ENCODE data around the gene FGF5.
"Not testable (repeated sequence)": the region's sequence is repeated elsewhere in the genome, so short reads cannot be mapped to it uniquely, and the experiment has no call there.

The FGF5 gene

GRCh38 chr4:80253510-80253909, 13.0 kb upstream of the FGF5 start:
- DNase-seq (ENCODE audit: low read depth in 2 of 2) = no peak

DNA sequence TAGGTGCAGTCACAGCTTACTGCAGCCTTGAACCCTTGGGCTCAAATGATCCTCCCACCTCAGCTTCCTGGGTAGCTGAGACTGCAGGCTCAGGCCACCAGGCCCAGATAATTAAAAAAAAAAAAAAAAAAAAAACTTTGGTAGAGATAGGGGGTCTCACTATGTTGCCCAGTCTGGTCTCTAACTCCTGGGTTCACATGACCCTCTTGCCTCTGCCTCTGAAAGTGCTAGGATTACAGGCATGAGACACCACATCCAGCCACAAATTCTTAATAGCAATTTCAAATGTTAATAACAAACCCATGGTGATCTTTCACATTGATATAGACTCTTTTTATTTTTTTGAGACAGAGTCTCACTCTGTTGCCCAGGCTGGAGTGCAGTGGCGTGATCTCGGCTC, 12.3 kb upstream of the FGF5 start:
- no peak for DNase-seq (ENCODE audit: low read depth in 2 of 2)

DNA sequence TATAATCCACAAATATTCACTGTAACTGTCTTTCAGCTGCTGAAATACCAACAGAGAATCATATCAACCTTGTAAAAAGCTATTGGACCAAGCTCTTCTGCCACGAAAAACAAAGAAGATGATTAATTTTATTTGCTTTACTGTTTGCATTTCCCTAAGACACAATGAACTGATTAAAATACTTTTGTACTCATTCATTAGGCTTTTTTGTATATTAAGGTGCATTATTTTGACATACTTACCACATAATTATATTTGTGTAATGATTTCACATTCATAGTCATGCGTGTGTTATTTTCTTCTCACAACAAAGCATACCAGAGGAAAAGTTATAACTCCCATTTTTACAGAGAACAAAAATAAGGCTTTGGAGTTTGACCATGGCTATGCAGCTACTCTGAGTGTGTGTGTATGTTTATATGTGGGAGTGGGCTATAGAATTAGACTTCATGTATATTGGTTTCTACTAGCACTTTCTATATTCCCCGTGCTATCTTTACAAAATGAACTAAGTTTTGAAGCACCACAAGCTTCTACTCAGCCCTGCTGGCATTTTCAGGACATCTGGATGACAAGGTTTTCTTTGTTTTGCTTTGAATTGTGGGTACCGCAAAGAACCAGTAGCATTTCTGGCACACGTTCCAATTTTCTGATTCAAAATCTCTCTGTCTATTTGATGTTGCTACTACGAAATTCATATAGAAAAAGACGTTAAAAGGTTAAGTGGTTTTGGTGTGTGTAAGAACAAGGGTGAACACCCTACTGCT, 11.0 kb upstream of the FGF5 start:
- DNase-seq (ENCODE audit: low read depth in 2 of 2) = no peak

- DNase-seq (ENCODE audit: low read depth in 2 of 2) = no peak
Observed at GRCh38 chr4:80257851-80258250, 8.6 kb upstream of the FGF5 start.

DNA sequence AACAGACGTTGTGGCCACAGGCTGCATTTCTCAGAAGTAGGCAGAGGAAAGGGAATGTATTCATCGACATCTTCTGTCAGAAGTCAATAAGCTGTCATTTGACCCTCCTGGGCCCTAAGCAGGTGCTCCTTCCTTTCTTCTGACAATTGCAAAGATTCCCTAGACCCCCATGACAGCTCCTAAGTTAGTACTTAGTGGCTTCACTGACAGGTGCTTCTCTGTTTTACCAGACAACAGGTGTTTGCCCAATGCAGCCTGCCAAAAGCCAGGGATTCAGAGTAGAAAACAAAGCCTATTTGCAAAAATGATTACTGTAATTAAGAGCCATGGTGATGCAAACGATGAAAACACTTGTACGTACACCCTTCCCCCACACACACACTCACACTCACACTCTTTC, 7.5 kb upstream of the FGF5 start:
- no peak for DNase-seq (ENCODE audit: low read depth in 2 of 2)

DNA sequence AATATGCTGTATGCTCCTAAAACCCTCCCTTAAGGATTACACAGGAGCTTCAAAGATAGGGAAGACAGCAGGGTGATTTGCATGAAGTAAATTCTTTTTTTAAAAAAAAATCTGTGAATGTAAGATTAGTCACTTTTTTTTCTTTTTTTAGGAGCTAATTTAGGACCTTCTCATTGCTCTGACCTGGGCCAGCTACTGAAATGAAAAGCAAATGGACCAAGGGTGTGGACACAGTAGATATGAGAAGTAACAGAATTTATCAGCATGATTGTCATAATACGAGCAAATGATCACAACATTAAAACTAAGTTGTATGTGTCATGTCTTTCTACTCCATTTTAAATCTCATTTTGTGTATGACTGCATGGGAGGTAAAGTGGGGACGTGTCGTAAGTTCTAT, 6.6 kb upstream of the FGF5 start:
- no peak for DNase-seq (ENCODE audit: low read depth in 2 of 2)

- DNase-seq (ENCODE audit: low read depth in 2 of 2) = no peak
Observed at GRCh38 chr4:80261989-80262600, 4.4 kb upstream of the FGF5 start.

DNA sequence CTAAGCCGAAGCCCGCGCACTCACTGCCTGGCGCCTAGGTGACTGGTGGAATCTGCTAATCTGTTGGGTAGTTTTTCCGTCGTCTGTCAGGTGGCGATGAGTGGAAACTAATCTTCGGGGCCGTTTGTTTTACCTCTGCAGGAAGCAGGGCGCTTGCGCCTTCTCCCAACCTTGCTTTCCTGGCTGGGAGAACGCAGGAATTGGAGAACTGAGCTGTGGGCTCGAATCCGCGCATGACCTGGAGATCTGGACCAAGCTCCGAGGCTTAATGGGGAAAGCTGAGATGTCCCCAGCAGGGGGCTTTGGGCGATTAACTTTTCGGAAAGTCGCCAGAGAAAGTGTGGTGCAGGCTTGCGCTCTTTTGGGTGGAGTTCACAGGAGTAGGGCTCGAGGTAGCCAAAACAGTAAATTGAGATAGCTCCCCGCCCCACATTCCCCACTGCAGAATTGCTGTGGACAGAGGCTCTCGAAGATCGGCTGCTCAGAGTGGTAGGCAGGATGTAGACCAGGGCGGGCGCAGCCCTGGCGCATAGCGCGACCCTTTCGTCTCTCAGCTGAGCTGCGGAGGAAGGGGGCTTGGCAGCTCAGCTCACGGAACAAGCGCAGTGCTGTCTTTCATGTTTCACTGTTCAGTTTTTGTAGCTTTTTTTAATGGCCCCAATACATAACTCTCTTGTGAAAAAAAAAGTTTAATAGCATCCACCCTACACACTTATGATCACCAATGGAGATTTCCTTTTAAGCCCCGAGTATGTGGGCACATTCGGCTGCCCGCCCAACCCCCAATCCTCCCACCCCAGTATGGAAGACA, 2.7 kb upstream of the FGF5 start:
- DNase-seq (ENCODE audit: low read depth in 2 of 2) = no peak

GRCh38 chr4:80264352-80264647, 2.2 kb upstream of the FGF5 start:
- DNase-seq (ENCODE audit: low read depth in 2 of 2) = no peak

GRCh38 chr4:80264825-80265224, 1.6 kb upstream of the FGF5 start:
- no peak for DNase-seq (ENCODE audit: low read depth in 2 of 2)

- DNase-seq (ENCODE audit: low read depth in 2 of 2) = no peak
Observed at GRCh38 chr4:80265571-80266252, 752 bp upstream of the FGF5 start.

- no peak for DNase-seq (ENCODE audit: low read depth in 2 of 2)
Observed at GRCh38 chr4:80266902-80267380, 477 bp downstream of the FGF5 start.

DNA sequence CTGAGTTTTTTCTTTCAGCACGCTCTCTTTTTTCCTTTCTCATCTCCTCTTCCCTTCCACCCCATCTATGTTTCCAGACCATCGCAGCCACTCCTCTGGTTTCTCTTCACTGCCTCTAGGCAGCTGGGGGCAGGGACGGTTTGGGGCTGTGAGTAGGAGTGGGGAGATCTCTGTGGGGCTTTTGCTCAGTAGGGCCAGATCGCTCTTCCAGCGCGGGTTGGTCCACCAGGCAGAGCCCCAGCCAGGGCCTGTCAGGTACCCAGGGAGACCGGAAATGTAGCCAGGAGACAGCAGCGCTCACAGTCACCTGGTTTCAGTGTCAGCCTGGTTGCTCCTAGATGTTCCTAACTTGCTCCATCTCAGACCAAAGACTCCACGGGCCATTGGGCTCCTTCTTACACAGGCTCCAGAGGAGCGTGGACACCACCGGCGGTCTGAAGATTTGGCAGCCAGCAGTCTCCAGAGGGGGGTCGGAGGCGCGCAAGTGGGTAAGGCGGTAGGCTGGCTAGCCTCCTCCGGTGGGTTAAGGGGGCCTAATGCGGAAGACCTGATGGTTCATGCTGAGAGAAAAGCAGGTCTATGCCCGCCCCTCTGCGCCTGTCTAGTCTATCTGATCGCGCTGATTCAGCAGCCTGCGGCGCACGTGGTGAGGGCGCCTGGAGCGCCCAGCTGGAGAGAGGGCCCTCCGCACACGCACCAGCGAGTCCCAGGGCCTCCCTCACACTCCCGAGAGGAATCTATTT, 1.8 kb downstream of the FGF5 start:
- DNase-seq (ENCODE audit: low read depth in 2 of 2) = no peak

DNA sequence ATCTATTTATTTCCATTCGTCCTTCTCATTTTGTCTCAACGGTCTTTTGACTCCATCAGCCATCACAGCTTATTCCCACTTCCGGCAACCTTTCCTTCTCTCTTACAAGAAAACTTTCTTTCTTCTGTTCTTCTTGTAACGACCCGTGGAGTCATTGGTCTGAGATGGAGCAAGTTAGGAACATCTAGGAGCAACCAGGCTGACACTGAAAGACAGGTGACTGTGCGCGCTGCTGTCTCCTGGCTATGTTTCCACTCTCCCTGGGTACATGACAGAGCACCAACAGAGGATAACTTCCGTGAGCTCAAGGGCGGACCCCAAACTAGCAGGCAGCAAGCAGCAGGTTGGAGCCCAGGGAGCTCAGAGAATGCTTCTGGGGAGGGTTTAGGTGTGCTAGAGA, 2.5 kb downstream of the FGF5 start:
- DNase-seq (ENCODE audit: low read depth in 2 of 2) = no peak

DNA sequence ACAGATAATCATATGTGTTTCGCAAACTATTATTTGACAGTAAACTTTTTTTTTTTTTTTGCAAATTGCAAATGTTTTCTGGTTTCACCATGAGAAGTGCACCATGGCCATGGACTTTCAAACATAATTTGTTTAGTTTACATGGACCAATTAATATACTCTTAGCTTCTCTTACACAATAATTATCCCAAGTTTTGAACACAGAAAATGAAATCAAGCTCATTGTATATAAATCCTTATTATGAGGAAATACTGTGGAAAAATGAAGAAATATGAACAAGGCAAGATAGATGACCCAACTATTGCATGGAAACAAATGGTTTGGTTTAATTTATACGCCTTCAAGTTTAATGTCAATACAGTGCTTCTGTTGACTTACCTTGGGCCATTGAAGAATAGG, 3.9 kb downstream of the FGF5 start:
- DNase-seq (ENCODE audit: low read depth in 2 of 2) = no peak

GRCh38 chr4:80270868-80271267, 4.4 kb downstream of the FGF5 start:
- no peak for DNase-seq (ENCODE audit: low read depth in 2 of 2)

- no peak for DNase-seq (ENCODE audit: low read depth in 2 of 2)
Observed at GRCh38 chr4:80271801-80272200, 5.3 kb downstream of the FGF5 start.

DNA sequence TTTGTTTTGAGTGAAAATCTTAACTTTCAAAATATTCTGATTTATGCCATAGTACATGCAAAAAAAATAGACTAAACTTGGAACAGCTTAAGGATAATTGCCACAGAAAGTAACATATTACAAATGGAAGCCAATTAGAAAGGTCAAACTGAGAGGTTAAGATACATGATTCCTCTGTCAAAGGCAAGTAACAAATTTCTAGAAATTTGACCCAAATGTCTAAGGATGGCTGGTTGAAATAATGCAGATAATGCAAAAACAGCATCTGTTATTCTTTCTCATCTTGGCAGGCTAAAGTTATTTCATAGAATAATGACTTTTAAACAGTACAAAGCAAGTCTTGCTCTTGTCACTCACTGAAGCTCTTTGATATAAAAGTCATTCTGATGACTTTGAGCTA, 10.5 kb downstream of the FGF5 start:
- no peak for DNase-seq (ENCODE audit: low read depth in 2 of 2)

GRCh38 chr4:80279751-80280150, 13.3 kb downstream of the FGF5 start:
- DNase-seq (ENCODE audit: low read depth in 2 of 2) = no peak

GRCh38 chr4:80286451-80286850, 20.0 kb downstream of the FGF5 start:
- no peak for DNase-seq (ENCODE audit: low read depth in 2 of 2)

DNA sequence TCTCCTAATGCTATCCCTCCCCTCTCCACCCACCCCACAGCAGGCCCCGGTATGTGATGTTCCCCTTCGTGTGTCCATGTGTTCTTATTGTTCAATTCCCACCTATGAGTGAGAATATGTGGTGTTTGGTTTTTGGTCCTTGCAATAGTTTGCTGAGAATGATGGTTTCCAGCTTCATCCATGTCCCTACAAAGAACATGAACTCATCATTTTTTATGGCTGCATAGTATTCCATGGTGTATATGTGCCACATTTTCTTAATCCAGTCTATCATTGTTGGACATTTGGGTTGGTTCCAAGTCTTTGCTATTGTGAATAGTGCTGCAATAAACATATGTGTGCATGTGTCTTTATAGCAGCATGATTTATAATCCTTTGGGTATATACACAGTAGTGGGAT, 24.2 kb downstream of the FGF5 start:
- not testable (repeated sequence) for DNase-seq (ENCODE audit: low read depth in 2 of 2)

DNA sequence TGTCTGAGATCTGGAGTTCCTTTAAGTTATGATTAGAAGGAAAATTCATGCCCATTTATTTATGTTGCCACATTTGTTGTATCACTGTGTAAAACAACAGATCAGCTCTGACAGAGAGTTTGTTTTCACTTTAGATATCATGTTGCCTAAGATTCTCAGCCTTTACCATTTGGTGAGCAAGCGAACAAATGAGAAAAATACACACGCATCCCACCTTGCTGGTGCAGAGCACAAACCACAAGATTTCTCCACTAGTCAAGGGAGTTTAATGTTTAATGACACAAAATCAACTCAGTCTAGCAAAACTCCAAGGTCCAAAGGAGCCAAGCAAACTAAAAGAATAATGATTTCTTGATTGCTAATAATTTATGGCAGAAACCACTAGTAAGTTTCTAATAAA, 27.7 kb downstream of the FGF5 start:
- DNase-seq (ENCODE audit: low read depth in 2 of 2) = no peak
